Vagina (tissue), 2 donors: ENCODE data around the gene KLHL29. TPM values are rescaled to one million over a fixed set of nuclear protein-coding genes. Genes with fewer than 3 reads are reported as not detected.

Source experiments
- DNase-seq, 2 donors: peaks; one replicate each; pipeline ENCODE4 v3.0.0-alpha.2; 2017; ENCODE audit errors: extremely low spot score in 2 of 2
- H3K27ac ChIP-seq: fragments of 200-600 bp; sonication (generic); one replicate; pipeline ENCODE4 v1.5.1; 2019
- H3K27me3 ChIP-seq: fragments of 200-600 bp; sonication (generic); one replicate; pipeline ENCODE4 v1.5.1; 2019
- H3K36me3 ChIP-seq, 2 donors: fragments of 200-600 bp; sonication (generic); one replicate each; pipeline ENCODE4 v1.5.1; 2017 to 2019
- H3K4me1 ChIP-seq: fragments of 200-600 bp; sonication (generic); one replicate; pipeline ENCODE4 v1.5.1; 2019
- H3K4me3 ChIP-seq, 2 donors: fragments of 200-600 bp; sonication (generic); 1 replicate in 1 of 2; 2 replicates in 1 of 2; pipeline ENCODE4 v1.5.1; 2016 to 2019
- H3K9me3 ChIP-seq: fragments of 200-600 bp; sonication (generic); one replicate; pipeline ENCODE4 v1.5.1; 2019
- POLR2A ChIP-seq, 2 donors: fragments of 450-650 bp; IDR thresholded peaks; one replicate each; pipeline ENCODE4 v1.6.1; 2017; ENCODE audit warnings: antibody characterized with exemption in 2 of 2, mild to moderate bottlenecking in 2 of 2, moderate library complexity in 2 of 2
- POLR2AphosphoS5 ChIP-seq, 2 donors: sonication (generic); formaldehyde crosslinking; IDR thresholded peaks; one replicate each; pipeline ENCODE4 v1.9.0; 2017; ENCODE audit warnings: antibody characterized with exemption in 2 of 2, mild to moderate bottlenecking in 2 of 2, low read depth in 1 of 2; ENCODE audit not compliant: insufficient read depth in 1 of 2
- intact Hi-C: fragments of 100-400 bp; cut with DNase I; formaldehyde crosslinking; loops from one replicate; pipeline ENCODE4 v1.15.1; 2023
- total RNA-seq: library from RNA; depleted of rRNA; stranded (reverse); fragments of >200 nt; gene quantifications from one replicate; pipeline ENCODE4 v1.2.3, GENCODE V29; 2016
- TF ChIP-seq, protein P1 (sequence below), 3 experiments: fragments of 450-650 bp in 2 of 3; fragments of 200-600 bp in 1 of 3; sonication (generic) in 1 of 3; IDR thresholded peaks; one replicate each; pipeline ENCODE4 v1.5.1; 2017 to 2019; ENCODE audit warnings: antibody characterized with exemption in 3 of 3, mild to moderate bottlenecking in 2 of 3, moderate library complexity in 2 of 3

KLHL29 gene
- total RNA-seq, 1 donor from 2014 or later = 19.4 TPM

DNA sequence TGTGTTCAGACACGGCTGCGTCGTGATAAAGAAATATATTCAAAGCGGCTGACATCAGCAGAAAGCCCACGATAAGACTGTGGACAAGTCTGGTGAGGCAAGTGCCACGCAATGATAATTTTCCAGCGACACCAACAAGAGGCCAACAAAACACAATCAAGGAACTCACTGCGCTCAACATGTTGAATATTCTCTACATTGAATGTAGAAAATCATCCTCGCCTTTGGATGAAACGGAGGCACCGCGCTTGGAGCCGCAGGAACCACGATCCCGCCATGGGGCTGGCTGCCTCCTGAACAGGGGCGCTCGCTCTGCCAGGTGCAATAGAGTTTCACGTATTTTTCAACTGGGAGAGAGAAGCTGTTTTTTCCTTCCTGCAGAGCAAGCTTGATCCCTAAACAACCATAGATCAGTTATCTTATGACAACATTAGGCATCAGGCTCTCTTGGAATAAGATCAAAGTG, 321.7 kb downstream of the KLHL29 start:
- Histone ChIP-seq H3K4me1 (no peaks in the 10 kb centered on the region), H3K36me3 (peaks cover 0 to 10% of the 10 kb centered on the region in 2 donors), H3K4me3 (no peak overlapping the region), H3K9me3 (no peaks in the 10 kb centered on the region), H3K27ac (no peak overlapping the region), H3K27me3 (no peaks in the 10 kb centered on the region)
- DNase-seq = no peak
- intact Hi-C loops = no loop called here
- TF ChIP-seq POLR2AphosphoS5 (IDR thresholded peaks at IDR 0.05; ENCODE audit: insufficient read depth in 1 of 2, low read depth in 1 of 2) = no peak
- TF ChIP-seq, protein P1, sequence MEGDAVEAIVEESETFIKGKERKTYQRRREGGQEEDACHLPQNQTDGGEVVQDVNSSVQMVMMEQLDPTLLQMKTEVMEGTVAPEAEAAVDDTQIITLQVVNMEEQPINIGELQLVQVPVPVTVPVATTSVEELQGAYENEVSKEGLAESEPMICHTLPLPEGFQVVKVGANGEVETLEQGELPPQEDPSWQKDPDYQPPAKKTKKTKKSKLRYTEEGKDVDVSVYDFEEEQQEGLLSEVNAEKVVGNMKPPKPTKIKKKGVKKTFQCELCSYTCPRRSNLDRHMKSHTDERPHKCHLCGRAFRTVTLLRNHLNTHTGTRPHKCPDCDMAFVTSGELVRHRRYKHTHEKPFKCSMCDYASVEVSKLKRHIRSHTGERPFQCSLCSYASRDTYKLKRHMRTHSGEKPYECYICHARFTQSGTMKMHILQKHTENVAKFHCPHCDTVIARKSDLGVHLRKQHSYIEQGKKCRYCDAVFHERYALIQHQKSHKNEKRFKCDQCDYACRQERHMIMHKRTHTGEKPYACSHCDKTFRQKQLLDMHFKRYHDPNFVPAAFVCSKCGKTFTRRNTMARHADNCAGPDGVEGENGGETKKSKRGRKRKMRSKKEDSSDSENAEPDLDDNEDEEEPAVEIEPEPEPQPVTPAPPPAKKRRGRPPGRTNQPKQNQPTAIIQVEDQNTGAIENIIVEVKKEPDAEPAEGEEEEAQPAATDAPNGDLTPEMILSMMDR (IDR thresholded peaks at IDR 0.05) = no peak
- TF ChIP-seq POLR2A (IDR thresholded peaks at IDR 0.05) = no peak

GRCh38 chr2:23707096-23707495, 322.1 kb downstream of the KLHL29 start:
- intact Hi-C loops = no loop called here
- no peak for DNase-seq
- Histone ChIP-seq H3K27ac (no peak overlapping the region), H3K4me3 (no peak overlapping the region), H3K9me3 (no peaks in the 10 kb centered on the region), H3K4me1 (peaks cover 1% of the 10 kb centered on the region), H3K27me3 (no peaks in the 10 kb centered on the region), H3K36me3 (peaks cover 0 to 10% of the 10 kb centered on the region in 2 donors)
- TF ChIP-seq POLR2AphosphoS5 (IDR thresholded peaks at IDR 0.05; ENCODE audit: insufficient read depth in 1 of 2, low read depth in 1 of 2) (no peak), POLR2A (IDR thresholded peaks at IDR 0.05) (no peak)
- TF ChIP-seq, protein P1 (IDR thresholded peaks at IDR 0.05) = no peak

GRCh38 chr2:23708771-23709170, 323.8 kb downstream of the KLHL29 start:
- H3K4me1 ChIP-seq = peaks cover 11% of the 10 kb centered on the region
- TF ChIP-seq POLR2A (IDR thresholded peaks at IDR 0.05) = no peak
- TF ChIP-seq POLR2AphosphoS5 (IDR thresholded peaks at IDR 0.05; ENCODE audit: insufficient read depth in 1 of 2, low read depth in 1 of 2) = no peak
- TF ChIP-seq, protein P1 (IDR thresholded peaks at IDR 0.05) = no peak
- DNase-seq = no peak
- peaks cover 0 to 10% of the 10 kb centered on the region in 2 donors for H3K36me3 ChIP-seq
- H3K4me3 ChIP-seq = no peak overlapping the region
- no peaks in the 10 kb centered on the region for H3K27me3 ChIP-seq
- H3K27ac ChIP-seq = no peak overlapping the region
- no peaks in the 10 kb centered on the region for H3K9me3 ChIP-seq
- intact Hi-C loops = no loop called here

GRCh38 chr2:23709311-23709710, 324.3 kb downstream of the KLHL29 start:
- no peak overlapping the region for H3K4me3 ChIP-seq
- peaks cover 0 to 10% of the 10 kb centered on the region in 2 donors for H3K36me3 ChIP-seq
- H3K27ac ChIP-seq = no peak overlapping the region
- intact Hi-C loops = no loop called here
- TF ChIP-seq POLR2A (IDR thresholded peaks at IDR 0.05) (no peak), POLR2AphosphoS5 (IDR thresholded peaks at IDR 0.05; ENCODE audit: insufficient read depth in 1 of 2, low read depth in 1 of 2) (no peak)
- TF ChIP-seq, protein P1 (IDR thresholded peaks at IDR 0.05) = no peak
- H3K27me3 ChIP-seq = no peaks in the 10 kb centered on the region
- H3K9me3 ChIP-seq = no peaks in the 10 kb centered on the region
- no peak for DNase-seq
- H3K4me1 ChIP-seq = peaks cover 11% of the 10 kb centered on the region

DNA sequence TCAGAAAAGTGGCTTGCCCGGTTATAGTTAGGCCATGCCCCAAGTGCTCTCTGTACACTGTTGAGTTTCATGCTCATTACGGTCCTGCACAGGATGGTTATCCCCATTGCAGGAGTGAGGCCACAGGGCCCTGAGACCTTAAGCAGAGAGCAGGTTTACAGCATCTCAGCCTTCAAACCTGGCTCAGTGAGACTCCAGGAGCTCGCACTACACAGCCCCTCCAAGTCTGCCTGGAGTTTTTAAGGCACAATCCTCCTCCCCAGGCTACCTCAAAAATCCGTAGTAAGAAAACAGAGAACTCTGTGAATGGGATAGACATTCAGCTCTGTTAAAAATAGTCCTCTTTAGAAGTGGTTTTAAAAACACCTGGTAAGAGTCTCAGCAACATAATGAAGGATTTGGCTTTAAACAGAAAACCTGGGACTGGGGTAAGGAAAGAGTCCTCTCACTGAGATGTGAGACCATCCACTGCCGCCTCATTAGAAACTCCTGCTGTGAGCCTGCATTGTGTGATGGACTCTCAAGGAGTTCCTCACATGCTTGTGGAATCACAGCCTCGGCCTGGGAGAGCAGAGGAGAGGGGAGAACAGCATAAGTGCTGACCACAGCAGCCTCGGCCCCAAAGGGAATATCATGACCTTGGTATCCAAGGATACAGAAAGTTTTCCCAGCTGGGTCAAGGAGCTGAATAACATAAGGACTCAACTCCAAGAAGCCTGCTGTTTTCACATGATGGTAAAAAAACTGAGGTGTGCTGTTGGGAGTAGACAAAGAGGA, 327.2 kb downstream of the KLHL29 start:
- peaks cover 0 to 4% of the 10 kb centered on the region in 2 donors for H3K36me3 ChIP-seq
- DNase-seq = no peak
- H3K4me3 ChIP-seq = no peak overlapping the region
- H3K27me3 ChIP-seq = no peaks in the 10 kb centered on the region
- H3K4me1 ChIP-seq = peaks cover 11% of the 10 kb centered on the region
- H3K9me3 ChIP-seq = no peaks in the 10 kb centered on the region
- TF ChIP-seq POLR2AphosphoS5 (IDR thresholded peaks at IDR 0.05; ENCODE audit: insufficient read depth in 1 of 2, low read depth in 1 of 2) (no peak), POLR2A (IDR thresholded peaks at IDR 0.05) (no peak)
- TF ChIP-seq, protein P1 (IDR thresholded peaks at IDR 0.05) = no peak
- intact Hi-C loops = no loop called here
- no peak overlapping the region for H3K27ac ChIP-seq
